ENCODE results near the gene RPS6KA2.

Gene RPS6KA2

GRCh38 chr6:166483026-166483425, 144.0 kb downstream of the RPS6KA2 start:
- H3K4me3 ChIP-seq (replicated peaks; ENCODE audit: low read depth, low read length), result no peak overlapping the region
- no peaks in the 10 kb centered on the region for H3K27me3 ChIP-seq (replicated peaks; ENCODE audit: control insufficient read depth, insufficient read depth, low read length)
- no peaks in the 10 kb centered on the region; the same call in 1 of the 2 replicates for H3K36me3 ChIP-seq (ENCODE audit: control insufficient read depth, insufficient read depth, low read length)
- no peak for TF ChIP-seq CTCF (IDR thresholded peaks at IDR 0.05; ENCODE audit: insufficient read depth, low read length, poor library complexity, severe bottlenecking)
- DNase-seq (ENCODE audit: extremely low read depth, insufficient read length), result no peak

GRCh38 chr6:166478782-166479592, 148.1 kb downstream of the RPS6KA2 start:
- Histone ChIP-seq H3K27me3 (replicated peaks; ENCODE audit: control insufficient read depth, insufficient read depth, low read length) (no peaks in the 10 kb centered on the region), H3K36me3 (ENCODE audit: control insufficient read depth, insufficient read depth, low read length) (no peaks in the 10 kb centered on the region; the same call in 1 of the 2 replicates), H3K4me3 (replicated peaks; ENCODE audit: low read depth, low read length) (no peak overlapping the region)
- no peak for DNase-seq (ENCODE audit: extremely low read depth, insufficient read length)
- TF ChIP-seq CTCF (IDR thresholded peaks at IDR 0.05; ENCODE audit: insufficient read depth, low read length, poor library complexity, severe bottlenecking), result no peak

GRCh38 chr6:166477647-166478365, 149.2 kb downstream of the RPS6KA2 start:
- no peaks in the 10 kb centered on the region; the same call in 1 of the 2 replicates for H3K36me3 ChIP-seq (ENCODE audit: control insufficient read depth, insufficient read depth, low read length)
- TF ChIP-seq CTCF (IDR thresholded peaks at IDR 0.05; ENCODE audit: insufficient read depth, low read length, poor library complexity, severe bottlenecking), result no peak
- no peak overlapping the region for H3K4me3 ChIP-seq (replicated peaks; ENCODE audit: low read depth, low read length)
- no peak for DNase-seq (ENCODE audit: extremely low read depth, insufficient read length)
- H3K27me3 ChIP-seq (replicated peaks; ENCODE audit: control insufficient read depth, insufficient read depth, low read length), result no peaks in the 10 kb centered on the region

- Histone ChIP-seq H3K36me3 (ENCODE audit: control insufficient read depth, insufficient read depth, low read length) (no peaks in the 10 kb centered on the region; the same call in 1 of the 2 replicates), H3K4me3 (replicated peaks; ENCODE audit: low read depth, low read length) (no peak overlapping the region), H3K27me3 (replicated peaks; ENCODE audit: control insufficient read depth, insufficient read depth, low read length) (no peaks in the 10 kb centered on the region)
- DNase-seq (ENCODE audit: extremely low read depth, insufficient read length), result no peak
- no peak for TF ChIP-seq CTCF (IDR thresholded peaks at IDR 0.05; ENCODE audit: insufficient read depth, low read length, poor library complexity, severe bottlenecking)
Observed at GRCh38 chr6:166476634-166477215, 150.3 kb downstream of the RPS6KA2 start.

GRCh38 chr6:166476061-166476591, 150.9 kb downstream of the RPS6KA2 start:
- no peak for TF ChIP-seq CTCF (IDR thresholded peaks at IDR 0.05; ENCODE audit: insufficient read depth, low read length, poor library complexity, severe bottlenecking)
- Histone ChIP-seq H3K36me3 (ENCODE audit: control insufficient read depth, insufficient read depth, low read length) (no peaks in the 10 kb centered on the region; the same call in 1 of the 2 replicates), H3K4me3 (replicated peaks; ENCODE audit: low read depth, low read length) (no peak overlapping the region), H3K27me3 (replicated peaks; ENCODE audit: control insufficient read depth, insufficient read depth, low read length) (no peaks in the 10 kb centered on the region)
- DNase-seq (ENCODE audit: extremely low read depth, insufficient read length), result no peak
